DOHH2 (cell line): ENCODE data around the gene VAV2.

ENCODE experiments used
- CTCF ChIP-seq: fragments of 200-600 bp; sonication (generic); IDR thresholded peaks from one replicate; pipeline ENCODE4 v1.5.1; 2014; ENCODE audit warnings: antibody characterized with exemption, mild to moderate bottlenecking, low read depth, low read length; ENCODE audit not compliant: poor library complexity, severe bottlenecking
- EZH2phosphoT487 ChIP-seq: fragments of 200-600 bp; sonication (generic); IDR thresholded peaks from 2 replicates; pipeline ENCODE4 v1.6.1; 2017; ENCODE audit warnings: borderline replicate concordance, mild to moderate bottlenecking, antibody characterized with exemption, low read length, moderate library complexity, mixed read lengths

DNA sequence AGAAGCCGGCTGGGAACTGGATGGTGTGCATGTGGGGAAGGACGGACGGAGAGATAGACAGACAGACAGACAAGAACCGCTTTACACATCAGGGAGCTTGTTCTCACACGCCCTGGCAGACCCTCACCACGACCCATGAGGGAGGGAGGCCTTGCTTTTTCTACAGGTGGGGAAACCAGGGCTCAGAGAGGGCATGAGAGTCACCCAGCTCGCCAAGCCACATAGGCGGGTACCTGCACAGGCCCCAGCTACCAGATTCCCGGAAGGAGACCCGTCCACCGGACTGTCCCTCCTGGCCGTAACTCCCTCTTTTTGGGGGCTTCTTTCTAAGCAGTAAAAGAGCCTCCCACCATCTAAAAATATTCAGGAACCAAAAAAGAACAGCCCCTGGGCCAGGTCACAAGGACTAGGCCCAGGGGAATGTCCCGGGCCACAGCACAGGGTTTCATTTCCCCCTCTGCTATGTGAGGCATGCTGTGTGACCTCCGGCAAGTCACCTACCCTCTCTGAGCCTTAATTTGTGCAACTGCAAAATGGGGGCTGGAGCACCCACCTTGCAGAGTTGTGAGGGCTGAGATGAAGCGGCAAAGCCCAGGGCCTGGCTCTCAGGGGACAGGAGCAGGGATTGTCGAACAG, 169.6 kb downstream of the VAV2 start:
- no peak for TF ChIP-seq CTCF
- TF ChIP-seq EZH2phosphoT487, result no peak
